ENCODE results near the gene BNIP3. TPM values are rescaled to one million over a fixed set of nuclear protein-coding genes. Genes with fewer than 3 reads are reported as not detected.

BNIP3 gene
- total RNA-seq, 1 experiment from 2014 or later = 37.5 TPM

DNA sequence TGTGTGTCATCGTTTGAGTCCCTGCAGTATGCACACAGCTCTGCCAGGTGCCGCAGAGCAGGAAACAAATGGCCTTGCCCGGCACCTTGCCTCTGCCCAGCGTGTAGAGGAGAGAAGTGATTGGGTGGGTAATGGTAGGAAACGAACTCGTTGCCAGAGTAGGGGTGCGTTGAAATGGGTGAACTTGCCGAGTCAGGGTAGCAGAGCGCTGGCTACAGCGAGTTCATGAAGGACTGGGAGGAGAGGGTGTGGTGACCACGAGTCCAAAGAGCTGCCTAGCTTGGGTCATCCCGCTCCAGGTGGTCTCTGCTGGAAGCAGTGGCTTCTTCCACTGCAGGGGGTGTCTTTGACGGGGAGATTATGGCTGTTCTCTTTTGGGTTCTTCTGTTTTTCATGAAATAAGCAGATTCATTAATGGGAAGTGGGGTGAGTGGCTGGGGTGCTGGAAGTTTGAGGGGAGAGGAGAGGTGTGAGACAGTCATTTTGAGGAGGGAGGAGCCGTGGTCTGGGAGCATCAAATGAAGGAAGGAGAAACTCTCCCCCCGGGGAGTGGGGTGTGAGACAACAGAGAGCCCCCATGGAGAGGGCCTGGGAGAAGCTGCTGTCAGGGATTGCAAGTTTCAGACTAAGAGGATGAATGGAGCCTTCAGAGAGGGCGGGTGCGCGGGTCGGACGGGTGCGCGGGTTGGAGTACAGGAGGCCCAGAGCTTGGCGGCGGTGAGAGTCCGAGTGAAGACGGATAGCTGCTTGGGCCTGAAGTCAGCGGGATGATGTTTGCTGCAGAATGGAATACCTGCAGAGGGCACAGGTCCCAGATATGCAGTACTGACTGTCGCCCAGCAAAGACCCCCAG is 54.8 kb downstream of the BNIP3 start:
- intact Hi-C loops (cut with micrococcal nuclease) = no loop called here
- CTCF ChIA-PET = no interaction called here
- ATAC-seq = no peak
- Histone ChIP-seq H3K9me2 (ENCODE audit: insufficient read depth) (no peaks in the 10 kb centered on the region), H3K9me3 (ENCODE audit: control insufficient read depth in 1 of 2, insufficient read depth in 1 of 2, low read depth in 1 of 2, low read length in 2 of 2) (no peaks in the 10 kb centered on the region), H3K9ac (ENCODE audit: low read length) (no peak overlapping the region), H3K27me3 (ENCODE audit: insufficient read depth, low read length) (no peaks in the 10 kb centered on the region), H3K36me3 (ENCODE audit: control insufficient read depth in 1 of 2, insufficient read depth in 2 of 2, low read length in 2 of 2) (no peaks in the 10 kb centered on the region), H2AFZ (ENCODE audit: low read depth, low read length, poor library complexity, severe bottlenecking) (no peak overlapping the region), H3K4me3 (replicated peaks in 1 of 2; ENCODE audit: low read depth in 1 of 2, low read length in 2 of 2) (no peak overlapping the region), H3K27ac (ENCODE audit: low read depth, low read length) (no peak overlapping the region), H4K20me1 (ENCODE audit: insufficient read depth) (no peaks in the 10 kb centered on the region), H3K79me2 (ENCODE audit: insufficient read depth, low read length) (peaks cover 96% of the 10 kb centered on the region), H3K4me1 (ENCODE audit: control insufficient read depth in 1 of 2, insufficient read depth in 2 of 2, low read length in 2 of 2) (no peaks in the 10 kb centered on the region), H3K4me2 (ENCODE audit: low read length) (no peak overlapping the region)
- no peak for DNase-seq (ENCODE audit: low read depth, low spot score)
- BruUV-seq (replicated peaks) = no TSS peak
- RAD21 ChIA-PET (ENCODE audit: low non-redundant PET in 1 of 2, low total read pairs in 2 of 2, uncharacterized antibody in 2 of 2, unreplicated experiment in 2 of 2) = no interaction called here
- POLR2A ChIA-PET = no interaction called here
- TF ChIP-seq TCF7L2 (IDR thresholded peaks at IDR 0.05; ENCODE audit: borderline replicate concordance, extremely low read depth, insufficient read depth, insufficient read length) (no peak), RAD21 (IDR thresholded peaks at IDR 0.05; ENCODE audit: low read depth) (no peak), POLR2AphosphoS5 (IDR thresholded peaks at IDR 0.05; ENCODE audit: low read depth, low read length) (no peak), EZH2 (IDR thresholded peaks at IDR 0.05) (no peak), YY1 (IDR thresholded peaks at IDR 0.05; ENCODE audit: extremely low read depth, insufficient replicate concordance, low read depth, low read length) (no peak), EZH2phosphoT487 (IDR thresholded peaks at IDR 0.05; ENCODE audit: borderline replicate concordance) (no peak), POLR2A (IDR thresholded peaks at IDR 0.05; ENCODE audit: borderline replicate concordance, extremely low read depth, insufficient read depth, insufficient read length) (no peak), ZNF274 (IDR thresholded peaks at IDR 0.05; ENCODE audit: low read depth, low read length) (no peak), ATF3 (IDR thresholded peaks at IDR 0.05) (no peak), CTCF (IDR thresholded peaks at IDR 0.05 in 2 of 3, conservative IDR thresholded peaks at IDR 0.05 in 1 of 3; ENCODE audit: borderline replicate concordance in 1 of 3, insufficient read depth in 1 of 3, low read depth in 2 of 3, low read length in 2 of 3) (no peak), ELF1 (IDR thresholded peaks at IDR 0.05; ENCODE audit: borderline replicate concordance, low read depth) (no peak), ZBTB33 (IDR thresholded peaks at IDR 0.05; ENCODE audit: extremely low read depth, insufficient replicate concordance, low read length) (no peak), CEBPB (IDR thresholded peaks at IDR 0.05; ENCODE audit: low read depth) (no peak)

Data from HCT116 (cell line).